Muscle layer of duodenum (tissue), 2 donors: ENCODE results near the gene FCRL5.

Experiments used
- H3K27ac ChIP-seq: one replicate; pipeline ENCODE4 v1.7.0; 2013; ENCODE audit warnings: mild to moderate bottlenecking, low read length
- H3K27me3 ChIP-seq: one replicate; pipeline ENCODE4 v1.7.0; 2013; ENCODE audit warnings: low read depth, mild to moderate bottlenecking, control low read depth, low read length
- H3K36me3 ChIP-seq, 2 donors: one replicate each; pipeline ENCODE4 v1.7.0; 2013; ENCODE audit warnings: low read length in 2 of 2, control low read depth in 1 of 2, mild to moderate bottlenecking in 1 of 2; ENCODE audit not compliant: insufficient read depth in 2 of 2, control insufficient read depth in 1 of 2
- H3K4me1 ChIP-seq, 2 donors: one replicate each; pipeline ENCODE4 v1.7.0; 2013; ENCODE audit warnings: low read length in 2 of 2, mild to moderate bottlenecking in 2 of 2, control low read depth in 1 of 2, moderate library complexity in 1 of 2; ENCODE audit not compliant: insufficient read depth in 2 of 2, control insufficient read depth in 1 of 2
- H3K4me3 ChIP-seq, 2 donors: one replicate each; pipeline ENCODE4 v1.7.0; 2013; ENCODE audit warnings: low read length in 2 of 2, low read depth in 1 of 2, mild to moderate bottlenecking in 1 of 2
- H3K9me3 ChIP-seq, 2 donors: one replicate each; pipeline ENCODE4 v1.7.0; 2013; ENCODE audit warnings: low read length in 2 of 2, control low read depth in 1 of 2, mild to moderate bottlenecking in 1 of 2; ENCODE audit not compliant: control insufficient read depth in 1 of 2
- donor health status: healthy.

Gene FCRL5

DNA sequence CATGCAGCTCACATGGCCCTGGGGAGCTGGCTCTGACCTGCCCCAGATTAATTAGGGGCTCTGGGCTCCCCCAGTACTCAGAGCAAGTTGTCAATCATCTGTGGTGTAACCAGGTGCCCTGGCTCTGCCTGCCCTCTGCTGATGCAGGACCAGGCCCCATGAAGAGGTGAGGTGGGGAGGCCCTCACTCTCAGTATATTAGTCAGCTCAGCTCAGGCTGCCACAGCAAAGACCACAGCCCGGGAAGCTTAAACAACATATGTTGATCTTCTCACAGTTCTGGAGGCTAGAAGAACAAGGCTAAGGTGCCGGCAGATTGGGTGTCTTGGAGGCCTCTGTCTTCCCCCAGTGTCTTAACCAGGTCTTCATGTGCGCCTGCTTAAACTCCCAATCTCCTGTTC lies 66.5 kb downstream of the FCRL5 start:
- H3K36me3 ChIP-seq = no peaks in the 10 kb centered on the region
- H3K27me3 ChIP-seq = no peaks in the 10 kb centered on the region
- H3K9me3 ChIP-seq = no peaks in the 10 kb centered on the region
- no peaks in the 10 kb centered on the region for H3K4me1 ChIP-seq
- H3K27ac ChIP-seq = no peak overlapping the region
- H3K4me3 ChIP-seq = no peak overlapping the region

DNA sequence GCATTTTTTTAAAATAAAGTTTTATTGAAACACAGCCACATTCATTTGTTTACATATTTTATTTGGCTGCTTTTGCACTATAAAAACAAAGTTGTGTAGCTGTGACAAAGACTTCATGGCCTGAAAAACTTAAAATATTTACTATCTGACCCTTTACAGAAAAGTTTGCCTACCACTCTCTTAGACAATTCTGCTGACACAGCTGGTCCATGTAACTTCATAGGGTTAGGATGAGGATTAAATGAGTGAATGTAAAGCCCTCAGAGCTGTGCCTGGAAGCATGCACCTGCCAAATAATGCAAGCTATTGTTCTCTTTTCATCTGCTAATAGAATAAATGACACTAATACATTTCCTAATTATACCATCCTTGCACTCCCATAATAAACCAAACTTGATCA lies 67.7 kb downstream of the FCRL5 start:
- Histone ChIP-seq H3K27me3 (no peaks in the 10 kb centered on the region), H3K4me3 (no peak overlapping the region), H3K36me3 (no peaks in the 10 kb centered on the region), H3K4me1 (no peaks in the 10 kb centered on the region), H3K27ac (no peak overlapping the region), H3K9me3 (no peaks in the 10 kb centered on the region)

DNA sequence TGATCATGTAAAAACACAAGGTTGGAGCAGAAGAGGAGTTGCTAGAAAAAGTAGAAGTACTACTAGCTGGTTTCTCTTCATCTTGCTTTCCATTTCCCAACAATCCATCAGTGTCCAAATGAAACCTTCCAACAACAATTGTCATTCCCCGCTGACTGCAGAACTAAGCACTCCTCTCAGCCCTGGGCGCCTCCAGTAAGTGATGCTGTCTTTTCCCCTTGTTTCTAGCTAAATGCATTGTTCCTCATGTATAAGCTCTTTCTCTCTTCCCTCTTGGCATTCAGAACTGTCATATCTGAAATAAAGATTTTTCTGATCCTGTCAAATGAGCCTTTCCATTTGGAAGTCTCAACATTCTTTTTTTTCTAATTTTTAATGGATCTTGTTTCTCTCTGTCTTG lies 68.7 kb downstream of the FCRL5 start:
- Histone ChIP-seq H3K4me1 (no peaks in the 10 kb centered on the region), H3K9me3 (no peaks in the 10 kb centered on the region), H3K36me3 (no peaks in the 10 kb centered on the region), H3K27ac (no peak overlapping the region), H3K27me3 (no peaks in the 10 kb centered on the region), H3K4me3 (no peak overlapping the region)

GRCh38 chr1:157482717-157483116 lies 69.6 kb downstream of the FCRL5 start:
- peaks cover 0 to 2% of the 10 kb centered on the region in 2 donors for H3K9me3 ChIP-seq
- no peaks in the 10 kb centered on the region for H3K36me3 ChIP-seq
- no peaks in the 10 kb centered on the region for H3K27me3 ChIP-seq
- H3K27ac ChIP-seq = no peak overlapping the region
- no peak overlapping the region for H3K4me3 ChIP-seq
- no peaks in the 10 kb centered on the region for H3K4me1 ChIP-seq

GRCh38 chr1:157482174-157482573 lies 70.1 kb downstream of the FCRL5 start:
- Histone ChIP-seq H3K27ac (no peak overlapping the region), H3K36me3 (no peaks in the 10 kb centered on the region), H3K27me3 (no peaks in the 10 kb centered on the region), H3K4me1 (no peaks in the 10 kb centered on the region), H3K4me3 (no peak overlapping the region), H3K9me3 (peaks cover 0 to 5% of the 10 kb centered on the region in 2 donors)

GRCh38 chr1:157478030-157478429 lies 74.3 kb downstream of the FCRL5 start:
- Histone ChIP-seq H3K36me3 (no peaks in the 10 kb centered on the region), H3K4me1 (no peaks in the 10 kb centered on the region), H3K27ac (no peak overlapping the region), H3K27me3 (no peaks in the 10 kb centered on the region), H3K4me3 (no peak overlapping the region), H3K9me3 (peaks cover 0 to 5% of the 10 kb centered on the region in 2 donors)

- no peaks in the 10 kb centered on the region for H3K4me1 ChIP-seq
- H3K27ac ChIP-seq = no peak overlapping the region
- no peak overlapping the region for H3K4me3 ChIP-seq
- peaks cover 0 to 5% of the 10 kb centered on the region in 2 donors for H3K9me3 ChIP-seq
- H3K27me3 ChIP-seq = no peaks in the 10 kb centered on the region
- H3K36me3 ChIP-seq = no peaks in the 10 kb centered on the region
These were observed 74.9 kb downstream of the FCRL5 start for GRCh38 chr1:157477419-157477818.

- no peak overlapping the region for H3K27ac ChIP-seq
- no peaks in the 10 kb centered on the region for H3K36me3 ChIP-seq
- H3K27me3 ChIP-seq = no peaks in the 10 kb centered on the region
- peaks cover 0 to 5% of the 10 kb centered on the region in 2 donors for H3K9me3 ChIP-seq
- no peaks in the 10 kb centered on the region for H3K4me1 ChIP-seq
- H3K4me3 ChIP-seq = no peak overlapping the region
These were observed 79.4 kb downstream of the FCRL5 start for GRCh38 chr1:157472959-157473358.

GRCh38 chr1:157472056-157472701 lies 80.1 kb downstream of the FCRL5 start:
- H3K4me3 ChIP-seq = no peak overlapping the region
- H3K36me3 ChIP-seq = no peaks in the 10 kb centered on the region
- no peak overlapping the region for H3K27ac ChIP-seq

DNA sequence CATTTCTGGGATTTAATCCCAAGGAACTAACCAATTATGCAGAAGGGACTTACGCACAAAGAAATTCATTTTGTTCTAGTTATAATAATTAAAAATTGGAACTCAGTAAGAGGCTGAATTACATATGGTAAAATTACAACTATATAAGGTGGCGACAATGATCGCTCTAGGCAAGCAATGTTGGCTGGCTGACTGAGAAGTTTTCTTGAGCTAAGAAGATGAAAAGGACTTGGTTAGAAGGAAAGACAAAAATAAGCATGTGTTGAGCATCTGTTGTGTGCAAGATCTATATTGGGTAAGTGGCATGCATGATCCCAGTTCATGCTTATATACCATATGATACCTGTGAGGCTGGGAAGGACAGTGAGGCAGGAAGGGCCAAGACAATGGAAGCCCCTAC lies 80.8 kb downstream of the FCRL5 start:
- Histone ChIP-seq H3K27ac (no peak overlapping the region), H3K9me3 (no peaks in the 10 kb centered on the region), H3K36me3 (no peaks in the 10 kb centered on the region), H3K27me3 (no peaks in the 10 kb centered on the region), H3K4me3 (no peak overlapping the region), H3K4me1 (no peaks in the 10 kb centered on the region)

More at GRCh38 chr1:157472056-157472701, 80.1 kb downstream of the FCRL5 start:
- Histone ChIP-seq H3K27me3 (no peaks in the 10 kb centered on the region), H3K9me3 (no peaks in the 10 kb centered on the region), H3K4me1 (no peaks in the 10 kb centered on the region)

DNA sequence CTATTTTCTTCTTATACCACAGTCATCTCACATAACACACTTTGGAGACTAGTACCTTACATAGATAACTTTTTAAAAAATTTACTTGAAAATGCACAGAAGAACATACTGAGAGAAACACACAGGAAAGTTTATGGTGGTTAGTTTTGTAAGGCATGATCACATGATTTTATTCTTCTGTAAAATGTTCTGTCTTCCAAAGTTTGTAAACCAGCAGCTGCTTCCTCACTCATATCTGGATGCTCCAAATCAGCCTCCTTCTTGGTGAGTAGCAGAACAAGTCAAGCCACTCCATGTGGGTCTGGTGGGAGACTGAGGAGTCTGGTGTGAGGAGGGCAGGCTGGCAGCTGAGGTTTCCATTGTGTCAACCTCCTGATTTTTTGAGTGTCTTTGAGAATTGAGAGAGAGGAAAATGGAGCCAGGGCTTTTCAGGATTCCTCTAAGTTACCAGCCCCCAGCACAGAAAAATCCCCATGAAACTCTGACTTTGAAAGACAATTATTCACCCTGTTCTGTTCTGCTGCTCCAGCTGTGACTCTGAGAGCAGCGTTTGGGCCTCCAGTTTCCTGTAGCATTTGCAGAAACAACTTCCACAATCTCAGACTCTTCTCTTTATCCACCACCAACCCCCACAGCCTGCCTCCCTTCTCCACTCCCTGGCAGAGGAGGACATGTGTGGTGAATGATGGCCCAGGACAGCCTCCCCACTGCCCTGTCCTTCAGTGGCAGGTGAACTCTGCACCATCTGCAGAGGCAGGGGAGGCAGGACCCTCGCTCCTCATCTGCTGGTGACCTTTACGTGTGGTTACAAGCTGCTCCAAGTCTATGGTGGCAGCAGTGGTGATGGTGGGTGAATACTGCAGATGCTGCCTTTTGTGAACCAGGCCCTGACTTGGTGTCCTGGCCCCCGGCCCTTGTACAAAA lies 82.3 kb downstream of the FCRL5 start:
- no peaks in the 10 kb centered on the region for H3K9me3 ChIP-seq
- H3K27me3 ChIP-seq = no peaks in the 10 kb centered on the region
- H3K36me3 ChIP-seq = no peaks in the 10 kb centered on the region
- H3K4me3 ChIP-seq = no peak overlapping the region
- no peaks in the 10 kb centered on the region for H3K4me1 ChIP-seq
- no peak overlapping the region for H3K27ac ChIP-seq
